Activated CD8-positive, alpha-beta T cell treated with anti-CD3 and anti-CD28 coated beads for 36 hours (primary cell): ENCODE data around the gene MOB3B. TPM values are rescaled to one million over a fixed set of nuclear protein-coding genes. Genes with fewer than 3 reads are reported as not detected.
A peak's percentile ranks its signal among the peaks of the same experiment; 100 is the strongest.

ENCODE experiments used
- ATAC-seq: fragments of 200-7000 bp; cut with Tn5 transposase; one replicate; pipeline ENCODE4 v1.10.0; 2021; ENCODE audit warnings: mild to moderate bottlenecking, moderate library complexity
- CTCF ChIA-PET: fragments of 350-600 bp; sonication (Branson Sonifier 250); formaldehyde crosslinking; loops from one replicate; lab custom pipeline; 2021; ENCODE audit warnings: antibody characterized with exemption; lab: Charles Lee
- POLR2A ChIA-PET: fragments of 350-600 bp; sonication (Branson Sonifier 250); formaldehyde crosslinking; loops from one replicate; lab custom pipeline; 2021; ENCODE audit warnings: antibody characterized with exemption; lab: Charles Lee
- DNase-seq: peaks from one replicate; pipeline ENCODE4 v3.0.0-alpha.2; 2020
- H3K27ac Mint-ChIP-seq: one replicate; pipeline ENCODE4 v1.8.0; 2021; ENCODE audit warnings: mild to moderate bottlenecking, mixed read lengths
- H3K27me3 Mint-ChIP-seq: one replicate; pipeline ENCODE4 v1.8.0; 2021; ENCODE audit warnings: mixed read lengths
- H3K36me3 Mint-ChIP-seq: one replicate; pipeline ENCODE4 v1.8.0; 2021; ENCODE audit warnings: low read depth, mixed read lengths
- H3K4me1 Mint-ChIP-seq: one replicate; pipeline ENCODE4 v1.8.0; 2021; ENCODE audit warnings: low read depth, mixed read lengths
- H3K4me3 Mint-ChIP-seq: one replicate; pipeline ENCODE4 v1.8.0; 2021; ENCODE audit warnings: mild to moderate bottlenecking, moderate library complexity, mixed read lengths
- H3K9me3 Mint-ChIP-seq: one replicate; pipeline ENCODE4 v1.8.0; 2021; ENCODE audit warnings: mixed read lengths
- CTCF ChIP-seq: fragments of 200-600 bp; IDR thresholded peaks from one replicate; pipeline ENCODE4 v1.8.0; 2022; ENCODE audit warnings: antibody characterized with exemption, mild to moderate bottlenecking
- intact Hi-C: fragments of 100-400 bp; cut with micrococcal nuclease; formaldehyde crosslinking; loops from one replicate; pipeline ENCODE4 v1.10.0; 2022
- total RNA-seq, 2 experiments: library from RNA; stranded (reverse); gene quantifications; one replicate each; pipeline ENCODE4 v1.2.3, GENCODE V29; 2021

The MOB3B gene
- total RNA-seq, 2 experiments from 2014 or later = 0.47 to 0.67 TPM

GRCh38 chr9:27359763-27360162 is 169.9 kb downstream of the MOB3B start:
- Mint-ChIP-seq H3K36me3 (no peaks in the 10 kb centered on the region), H3K4me1 (peaks cover 4% of the 10 kb centered on the region), H3K27me3 (peaks cover 2% of the 10 kb centered on the region), H3K9me3 (no peaks in the 10 kb centered on the region), H3K4me3 (no peak overlapping the region), H3K27ac (no peak overlapping the region)
- ATAC-seq = no peak
- POLR2A ChIA-PET = no interaction called here
- no peak for DNase-seq
- no peak for TF ChIP-seq CTCF
- CTCF ChIA-PET = interaction anchor here (1.5 kb wide), 1 partner anchor 170 kb away, joined by 5 read pairs; the partner anchor contains the start of gene MOB3B
- intact Hi-C loops = no loop called here

DNA sequence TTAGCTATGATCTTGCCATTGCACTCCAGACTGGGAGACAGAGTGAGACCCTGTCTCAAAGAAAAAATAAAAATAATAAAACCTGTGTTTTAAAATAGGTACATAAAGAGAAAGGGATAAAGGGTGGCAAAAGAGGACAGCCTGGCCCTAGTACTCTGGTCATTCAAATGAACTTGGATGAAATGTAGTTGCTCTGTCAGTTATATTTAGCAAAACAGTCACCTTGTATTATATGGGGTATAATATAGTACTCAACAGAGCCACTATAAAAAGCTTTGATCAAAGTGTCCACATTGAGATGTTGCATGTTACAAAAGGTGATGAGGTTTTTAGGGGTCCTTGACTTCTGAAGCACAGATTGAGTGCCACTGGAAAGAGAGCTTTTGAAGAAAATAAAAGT is 171.6 kb downstream of the MOB3B start:
- no peak overlapping the region for H3K27ac Mint-ChIP-seq
- CTCF ChIA-PET = interaction anchor here (0.9 to 1.6 kb wide), 3 partner anchors 9 to 188 kb away, joined by 3 to 6 read pairs (median 4); no protein-coding TSS in a partner anchor

GRCh38 chr9:27356446-27356845 is 173.2 kb downstream of the MOB3B start:
- no peak overlapping the region for H3K4me3 Mint-ChIP-seq
- CTCF ChIA-PET = interaction anchor here (0.8 kb wide), 1 partner anchor 10 kb away, joined by 3 read pairs; no protein-coding TSS in a partner anchor

More for the DNA sequence above, 171.6 kb downstream of the MOB3B start:
- Mint-ChIP-seq H3K36me3 (no peaks in the 10 kb centered on the region), H3K4me1 (peaks cover 5% of the 10 kb centered on the region), H3K9me3 (no peaks in the 10 kb centered on the region), H3K4me3 (no peak overlapping the region), H3K27me3 (no peaks in the 10 kb centered on the region)
- intact Hi-C loops = no loop called here
- POLR2A ChIA-PET = interaction anchor here (0.6 kb wide), 1 partner anchor 125 kb away, joined by 3 read pairs; no protein-coding TSS in a partner anchor
- no peak for ATAC-seq
- no peak for TF ChIP-seq CTCF
- no peak for DNase-seq

DNA sequence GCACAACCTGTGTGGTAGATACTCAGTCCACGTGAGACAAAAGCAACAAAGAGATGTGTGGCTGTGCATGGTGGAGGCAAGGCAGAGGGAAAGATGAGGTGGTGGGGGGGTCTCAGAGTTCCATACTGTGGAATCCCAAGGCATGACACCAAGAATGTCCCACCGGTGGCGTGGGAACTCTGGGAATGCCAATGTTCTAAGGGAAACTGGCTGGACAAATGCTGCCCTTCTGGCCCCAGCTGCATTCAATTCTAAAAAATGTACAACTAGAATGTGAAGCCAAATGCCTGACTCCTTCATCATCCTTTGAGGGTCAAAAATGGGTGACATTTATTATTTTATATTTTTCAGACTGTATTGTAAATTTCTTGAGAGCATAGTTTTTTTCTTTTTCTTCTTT is 174.4 kb downstream of the MOB3B start:
- peaks cover 2% of the 10 kb centered on the region for H3K36me3 Mint-ChIP-seq
- H3K9me3 Mint-ChIP-seq = no peaks in the 10 kb centered on the region
- no peak for TF ChIP-seq CTCF
- H3K27ac Mint-ChIP-seq = no peak overlapping the region
- DNase-seq (no peak), ATAC-seq (no peak)
- POLR2A ChIA-PET = no interaction called here
- H3K27me3 Mint-ChIP-seq = no peaks in the 10 kb centered on the region
- H3K4me1 Mint-ChIP-seq = peaks cover 14% of the 10 kb centered on the region
- no peak overlapping the region for H3K4me3 Mint-ChIP-seq
- intact Hi-C loops = no loop called here
- CTCF ChIA-PET = interaction anchor here (2.9 kb wide), 1 partner anchor 22 kb away, joined by 10 read pairs; no protein-coding TSS in a partner anchor

More at GRCh38 chr9:27356446-27356845, 173.2 kb downstream of the MOB3B start:
- no peak for TF ChIP-seq CTCF
- ATAC-seq (no peak), DNase-seq (no peak)
- no peaks in the 10 kb centered on the region for H3K27me3 Mint-ChIP-seq
- intact Hi-C loops = no loop called here
- POLR2A ChIA-PET = no interaction called here
- H3K27ac Mint-ChIP-seq = no peak overlapping the region
- H3K36me3 Mint-ChIP-seq = peaks cover 2% of the 10 kb centered on the region
- peaks cover 14% of the 10 kb centered on the region for H3K4me1 Mint-ChIP-seq
- H3K9me3 Mint-ChIP-seq = no peaks in the 10 kb centered on the region

- ChIA-PET POLR2A (no interaction called here), CTCF (interaction anchor here (1.5 to 2.9 kb wide), 3 partner anchors 21 to 207 kb away, joined by 4 to 10 read pairs (median 8); partner anchors contain the start of gene MOB3B)
- Mint-ChIP-seq H3K27me3 (no peaks in the 10 kb centered on the region), H3K27ac (no peak overlapping the region), H3K4me1 (peaks cover 14% of the 10 kb centered on the region), H3K9me3 (no peaks in the 10 kb centered on the region), H3K4me3 (no peak overlapping the region), H3K36me3 (peaks cover 2% of the 10 kb centered on the region)
- peak; percentile 7 for DNase-seq
- intact Hi-C loops = no loop called here
- ATAC-seq = peak; percentile 65
- no peak for TF ChIP-seq CTCF
These were observed 176.0 kb downstream of the MOB3B start for GRCh38 chr9:27353474-27354229.
